Endothelial cell (in vitro differentiated cells): ENCODE data around the gene KCNAB2. TPM values are rescaled to one million over a fixed set of nuclear protein-coding genes. Genes with fewer than 3 reads are reported as not detected.
"Not testable (repeated sequence)": the region's sequence is repeated elsewhere in the genome, so short reads cannot be mapped to it uniquely, and the experiment has no call there.

Experiments
- DNase-seq: peaks from one replicate; pipeline ENCODE4 v3.0.0; 2021; ENCODE audit warnings: low spot score
- H3K27ac Mint-ChIP-seq: one replicate; pipeline ENCODE4 v1.8.0; 2021; ENCODE audit warnings: mixed read lengths, inconsistent platforms; ENCODE audit not compliant: unreplicated experiment
- H3K27me3 Mint-ChIP-seq: one replicate; pipeline ENCODE4 v1.8.0; 2021; ENCODE audit warnings: mild to moderate bottlenecking, moderate library complexity, mixed read lengths, inconsistent platforms; ENCODE audit not compliant: unreplicated experiment
- H3K36me3 Mint-ChIP-seq: one replicate; pipeline ENCODE4 v1.8.0; 2021; ENCODE audit warnings: mild to moderate bottlenecking, low read depth, mixed read lengths, inconsistent platforms; ENCODE audit not compliant: unreplicated experiment
- H3K4me1 Mint-ChIP-seq: one replicate; pipeline ENCODE4 v1.8.0; 2021; ENCODE audit warnings: mild to moderate bottlenecking, mixed read lengths, inconsistent platforms; ENCODE audit not compliant: unreplicated experiment
- H3K4me3 Mint-ChIP-seq: one replicate; pipeline ENCODE4 v1.8.0; 2021; ENCODE audit warnings: mild to moderate bottlenecking, mixed read lengths, inconsistent platforms; ENCODE audit not compliant: unreplicated experiment
- H3K9me3 Mint-ChIP-seq: one replicate; pipeline ENCODE4 v1.8.0; 2021; ENCODE audit warnings: mixed read lengths, inconsistent platforms; ENCODE audit not compliant: unreplicated experiment
- total RNA-seq: library from RNA; stranded (reverse); fragmentation: NEBNext Ultra II Directional; extraction: Animal tissue kit (Norgen Biotek cat#: 25700); gene quantifications from one replicate; pipeline ENCODE4 v1.2.1, GENCODE V29; 2021; ENCODE audit not compliant: unreplicated experiment
- TF ChIP-seq, protein P1 (sequence below): fragments of 200-600 bp; sonication (generic); IDR thresholded peaks from one replicate; pipeline ENCODE4 v1.5.0; 2021; ENCODE audit warnings: antibody characterized with exemption; ENCODE audit not compliant: unreplicated experiment

KCNAB2 gene
- total RNA-seq, 1 donor from 2014 or later: 4.1 TPM

DNA sequence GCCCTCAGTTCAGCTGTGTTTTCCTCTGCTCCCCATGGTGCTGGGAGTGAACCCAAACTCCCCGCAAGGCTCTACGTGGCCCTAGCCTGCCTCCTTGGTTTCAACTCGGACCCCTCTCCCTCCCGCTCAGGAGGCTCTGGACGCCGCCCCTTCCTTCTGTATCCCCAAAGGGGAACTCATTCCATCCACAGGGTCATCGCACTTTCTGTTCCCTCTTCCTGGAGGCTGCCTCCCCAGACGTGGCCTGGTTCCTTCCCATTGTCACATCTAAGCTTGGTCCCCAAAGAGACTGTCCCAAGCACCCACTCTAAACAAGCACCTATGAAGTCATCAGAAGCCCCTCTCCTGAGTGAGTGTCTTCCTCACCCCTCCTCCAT, 10.9 kb downstream of the KCNAB2 start:
- H3K4me1 Mint-ChIP-seq: peaks cover 2% of the 10 kb centered on the region
- H3K4me3 Mint-ChIP-seq: no peak overlapping the region
- H3K9me3 Mint-ChIP-seq: no peaks in the 10 kb centered on the region
- no peaks in the 10 kb centered on the region for H3K27me3 Mint-ChIP-seq
- DNase-seq: no peak
- no peaks in the 10 kb centered on the region for H3K36me3 Mint-ChIP-seq
- TF ChIP-seq, protein P1, sequence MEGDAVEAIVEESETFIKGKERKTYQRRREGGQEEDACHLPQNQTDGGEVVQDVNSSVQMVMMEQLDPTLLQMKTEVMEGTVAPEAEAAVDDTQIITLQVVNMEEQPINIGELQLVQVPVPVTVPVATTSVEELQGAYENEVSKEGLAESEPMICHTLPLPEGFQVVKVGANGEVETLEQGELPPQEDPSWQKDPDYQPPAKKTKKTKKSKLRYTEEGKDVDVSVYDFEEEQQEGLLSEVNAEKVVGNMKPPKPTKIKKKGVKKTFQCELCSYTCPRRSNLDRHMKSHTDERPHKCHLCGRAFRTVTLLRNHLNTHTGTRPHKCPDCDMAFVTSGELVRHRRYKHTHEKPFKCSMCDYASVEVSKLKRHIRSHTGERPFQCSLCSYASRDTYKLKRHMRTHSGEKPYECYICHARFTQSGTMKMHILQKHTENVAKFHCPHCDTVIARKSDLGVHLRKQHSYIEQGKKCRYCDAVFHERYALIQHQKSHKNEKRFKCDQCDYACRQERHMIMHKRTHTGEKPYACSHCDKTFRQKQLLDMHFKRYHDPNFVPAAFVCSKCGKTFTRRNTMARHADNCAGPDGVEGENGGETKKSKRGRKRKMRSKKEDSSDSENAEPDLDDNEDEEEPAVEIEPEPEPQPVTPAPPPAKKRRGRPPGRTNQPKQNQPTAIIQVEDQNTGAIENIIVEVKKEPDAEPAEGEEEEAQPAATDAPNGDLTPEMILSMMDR: no peak
- H3K27ac Mint-ChIP-seq: no peak overlapping the region

DNA sequence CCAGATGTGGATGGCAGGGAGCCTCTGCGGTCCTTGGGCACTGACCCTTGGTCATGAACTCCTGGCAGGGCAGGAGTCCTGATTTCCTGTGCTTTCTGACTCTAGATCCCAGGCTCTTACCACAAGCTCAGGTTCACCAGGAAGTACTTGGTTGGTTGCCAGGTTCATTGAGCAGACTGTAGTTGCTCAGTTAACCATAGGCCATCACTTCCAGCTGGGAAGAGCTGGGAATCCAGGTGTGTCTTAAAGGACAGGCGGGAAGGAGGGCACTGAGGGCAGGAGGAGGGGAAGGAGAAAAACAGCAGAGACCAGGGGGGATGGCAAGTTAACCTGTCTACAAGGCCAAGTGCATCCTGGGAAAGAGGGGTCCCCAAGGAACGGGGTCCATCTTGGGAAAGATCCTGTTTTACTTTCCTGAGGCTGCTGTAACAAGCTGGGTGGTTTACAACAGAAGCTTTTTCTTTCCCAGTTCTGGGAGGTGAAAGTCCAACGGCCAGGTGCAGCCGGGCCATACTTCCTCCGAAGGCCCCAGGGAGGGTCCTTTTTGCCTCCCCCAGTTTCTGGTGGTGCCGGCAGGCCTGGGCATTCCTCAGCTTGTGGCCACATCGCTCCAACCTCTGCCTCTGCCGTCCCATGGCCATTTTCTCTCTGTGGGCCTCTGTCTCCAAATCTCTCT, 11.6 kb downstream of the KCNAB2 start:
- H3K4me1 Mint-ChIP-seq: peaks cover 2% of the 10 kb centered on the region
- no peak overlapping the region for H3K27ac Mint-ChIP-seq
- H3K9me3 Mint-ChIP-seq: no peaks in the 10 kb centered on the region
- H3K4me3 Mint-ChIP-seq: no peak overlapping the region
- no peaks in the 10 kb centered on the region for H3K27me3 Mint-ChIP-seq
- no peak for DNase-seq
- H3K36me3 Mint-ChIP-seq: no peaks in the 10 kb centered on the region
- TF ChIP-seq, protein P1: no peak

DNA sequence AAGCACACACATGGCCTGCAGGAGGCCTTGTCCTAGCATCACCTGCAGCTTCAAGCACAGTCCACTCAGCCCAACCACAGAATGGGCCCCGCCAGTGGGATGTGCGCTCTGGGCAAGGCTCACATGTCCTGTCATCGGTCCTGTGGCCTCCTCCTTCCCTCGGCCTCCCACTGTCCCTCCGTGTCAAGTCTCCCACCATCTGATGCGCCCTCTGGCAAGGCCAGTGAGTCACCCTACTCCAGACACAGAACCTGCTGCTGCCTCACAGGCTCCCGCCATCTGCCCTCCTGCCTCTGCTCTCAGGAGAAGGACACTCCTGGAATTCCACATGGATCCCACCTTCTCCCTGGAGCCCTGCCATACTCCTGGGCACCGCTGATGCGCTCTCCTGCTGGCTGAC, 14.2 kb downstream of the KCNAB2 start:
- H3K4me3 Mint-ChIP-seq: no peak overlapping the region
- DNase-seq: no peak
- no peaks in the 10 kb centered on the region for H3K9me3 Mint-ChIP-seq
- H3K36me3 Mint-ChIP-seq: no peaks in the 10 kb centered on the region
- no peaks in the 10 kb centered on the region for H3K4me1 Mint-ChIP-seq
- TF ChIP-seq, protein P1: no peak
- H3K27me3 Mint-ChIP-seq: no peaks in the 10 kb centered on the region
- H3K27ac Mint-ChIP-seq: no peak overlapping the region

DNA sequence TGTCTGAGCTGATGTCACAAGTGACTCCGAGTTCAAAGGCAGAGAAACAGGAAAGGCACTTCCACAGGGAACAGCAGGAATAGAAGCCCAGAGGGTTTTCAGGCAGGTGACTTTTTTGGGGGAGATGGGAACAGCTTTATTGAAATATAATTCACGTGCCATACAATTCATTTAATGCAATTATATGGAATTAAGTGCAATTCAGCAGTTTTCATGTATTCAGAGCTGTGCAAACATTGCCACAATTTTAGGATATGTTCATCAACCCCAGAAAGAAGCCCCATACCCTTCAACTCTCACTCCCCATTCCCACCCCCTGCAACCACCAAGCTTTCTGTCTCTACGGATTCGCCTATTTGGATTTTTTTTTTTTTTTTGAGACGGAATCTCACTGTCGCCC, 17.0 kb downstream of the KCNAB2 start:
- H3K27me3 Mint-ChIP-seq: peaks cover 2% of the 10 kb centered on the region
- TF ChIP-seq, protein P1: no peak
- no peaks in the 10 kb centered on the region for H3K36me3 Mint-ChIP-seq
- no peak for DNase-seq
- H3K9me3 Mint-ChIP-seq: no peaks in the 10 kb centered on the region
- no peak overlapping the region for H3K27ac Mint-ChIP-seq
- H3K4me1 Mint-ChIP-seq: no peaks in the 10 kb centered on the region
- H3K4me3 Mint-ChIP-seq: no peak overlapping the region

DNA sequence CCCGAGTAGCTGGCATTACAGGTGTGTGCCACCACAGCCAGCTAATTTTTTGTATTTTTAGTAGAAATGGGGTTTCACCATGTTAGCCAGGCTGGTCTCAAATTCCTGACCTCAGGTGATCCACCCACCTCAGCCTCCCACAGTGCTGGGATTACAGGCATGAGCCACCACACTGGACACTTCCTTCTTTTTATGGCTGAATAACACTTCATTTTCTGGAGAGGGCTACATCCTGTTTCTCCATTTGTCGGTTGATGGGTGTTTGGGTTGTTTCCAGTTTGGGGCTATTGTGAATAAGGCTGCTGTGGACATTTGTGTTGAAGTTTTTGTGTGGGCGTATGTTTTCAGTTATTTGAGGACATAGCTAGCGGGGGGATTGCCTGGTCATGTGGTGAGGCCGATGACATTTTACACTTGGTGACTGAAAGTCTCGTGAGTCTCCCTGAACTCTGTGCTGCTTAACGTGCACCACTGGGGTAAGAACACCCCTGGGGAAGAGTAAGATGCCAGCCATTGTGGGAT, 17.9 kb downstream of the KCNAB2 start:
- H3K27ac Mint-ChIP-seq, H3K4me3 Mint-ChIP-seq, H3K36me3 Mint-ChIP-seq: not testable (repeated sequence)

More for the DNA sequence above, 17.9 kb downstream of the KCNAB2 start:
- not testable (repeated sequence) for H3K27me3 Mint-ChIP-seq, H3K9me3 Mint-ChIP-seq, DNase-seq, H3K4me1 Mint-ChIP-seq
